ENCODE data around the gene DACH1.
"Not testable (repeated sequence)": the region's sequence is repeated elsewhere in the genome, so short reads cannot be mapped to it uniquely, and the experiment has no call there.

The DACH1 gene

GRCh38 chr13:71828564-71828963 lies 38.4 kb downstream of the DACH1 start:
- DNase-seq (ENCODE audit: low read depth): no peak

DNA sequence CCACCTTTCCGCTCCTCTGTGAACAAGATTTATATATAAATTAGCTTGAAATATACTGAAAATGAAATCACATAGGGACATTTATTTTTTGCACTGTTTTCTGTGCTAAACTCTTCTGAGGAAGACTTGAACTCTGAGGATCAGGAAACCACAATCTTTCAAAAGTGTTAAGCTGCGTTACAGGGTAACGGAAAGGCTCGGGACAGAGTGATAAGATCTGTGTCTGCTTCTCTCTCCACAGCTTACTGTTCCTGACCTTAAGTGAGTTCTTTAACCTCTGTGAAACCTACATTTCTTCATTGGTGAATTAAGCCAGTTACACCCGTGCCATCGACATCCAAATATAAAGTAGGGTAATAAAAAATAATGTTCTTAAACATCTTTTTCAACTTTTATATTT lies 38.9 kb downstream of the DACH1 start:
- DNase-seq (ENCODE audit: low read depth): no peak

GRCh38 chr13:71827241-71827640 lies 39.8 kb downstream of the DACH1 start:
- DNase-seq (ENCODE audit: low read depth): no peak

- no peak for DNase-seq (ENCODE audit: low read depth)
Measured at GRCh38 chr13:71820699-71821098, 46.3 kb downstream of the DACH1 start.

GRCh38 chr13:71817335-71817734 lies 49.7 kb downstream of the DACH1 start:
- no peak for DNase-seq (ENCODE audit: low read depth)

- no peak for DNase-seq (ENCODE audit: low read depth)
Measured at GRCh38 chr13:71814806-71815360, 52.1 kb downstream of the DACH1 start.

DNA sequence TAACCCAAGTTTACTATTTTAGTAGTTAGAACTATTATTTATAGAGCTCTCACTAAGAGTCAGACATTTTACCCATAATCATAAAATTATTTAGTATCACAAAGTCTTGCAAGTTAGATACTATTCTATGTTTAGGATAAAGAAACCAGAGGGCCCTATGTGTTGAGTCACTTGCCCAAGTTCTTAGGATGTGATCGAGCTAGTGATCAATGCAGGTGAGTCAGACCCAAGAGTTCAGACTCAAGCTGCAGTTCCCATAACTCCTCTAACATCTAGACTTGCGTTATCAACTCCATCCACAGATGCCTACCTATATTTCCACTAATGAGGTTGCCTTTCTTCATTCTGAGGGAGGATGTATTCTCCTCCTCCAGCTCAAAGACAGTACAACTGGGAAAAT lies 53.8 kb downstream of the DACH1 start:
- no peak for DNase-seq (ENCODE audit: low read depth)

DNA sequence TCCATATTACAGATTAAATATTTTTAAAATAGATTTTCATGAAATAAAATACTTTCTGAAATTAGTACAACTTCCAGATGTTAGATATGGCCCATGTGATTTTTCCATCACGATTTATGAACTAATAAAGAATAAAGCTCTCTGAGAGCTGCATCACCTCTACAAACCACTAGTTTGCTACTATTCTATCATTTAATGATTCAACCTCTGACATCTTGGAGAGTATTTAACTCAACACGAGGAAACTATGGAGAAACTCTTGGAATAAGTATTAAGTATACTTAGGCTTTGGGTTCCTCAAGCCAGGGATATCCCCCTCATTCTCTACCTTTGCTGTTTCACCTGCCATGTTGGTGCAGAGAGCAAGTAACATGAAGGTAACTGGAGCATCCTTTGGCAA lies 55.7 kb downstream of the DACH1 start:
- DNase-seq (ENCODE audit: low read depth): no peak

GRCh38 chr13:71808708-71809107 lies 58.3 kb downstream of the DACH1 start:
- no peak for DNase-seq (ENCODE audit: low read depth)

DNA sequence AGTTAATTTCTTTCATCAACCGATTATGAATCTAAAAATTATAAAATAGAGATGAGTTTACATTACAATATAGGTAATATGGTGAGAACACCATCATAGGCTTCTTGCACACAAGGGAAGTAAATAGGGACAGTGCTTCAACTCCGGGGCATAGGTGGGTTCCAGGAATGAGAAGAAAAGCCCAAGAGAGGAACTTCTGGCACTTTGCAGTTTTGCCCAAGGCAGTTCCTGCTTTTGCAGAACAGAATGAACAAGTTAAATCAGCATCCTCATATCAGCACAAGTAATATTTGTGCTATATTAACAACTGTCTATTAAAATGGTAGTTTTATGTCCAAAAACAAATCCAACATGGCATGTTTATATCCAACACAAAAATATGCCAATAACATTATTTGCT lies 60.1 kb downstream of the DACH1 start:
- no peak for DNase-seq (ENCODE audit: low read depth)

DNA sequence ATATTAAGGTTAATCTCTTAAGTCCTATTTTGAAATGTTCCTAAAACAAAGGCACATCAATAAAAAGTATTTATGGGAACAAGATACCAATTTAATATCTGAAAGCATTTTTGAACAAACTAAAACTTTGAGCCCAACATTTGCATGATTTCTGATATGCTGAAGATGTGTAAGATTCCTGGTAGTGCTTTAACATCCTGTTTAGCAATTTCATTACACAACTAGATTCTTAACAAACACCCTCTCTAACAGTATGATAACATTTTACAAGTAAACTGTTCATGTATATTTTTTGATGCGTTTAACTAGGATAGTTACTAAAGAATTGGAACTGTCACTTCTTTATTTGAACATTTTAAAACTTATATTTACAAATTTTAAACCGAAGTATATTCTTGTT lies 63.9 kb downstream of the DACH1 start:
- DNase-seq (ENCODE audit: low read depth): no peak

DNA sequence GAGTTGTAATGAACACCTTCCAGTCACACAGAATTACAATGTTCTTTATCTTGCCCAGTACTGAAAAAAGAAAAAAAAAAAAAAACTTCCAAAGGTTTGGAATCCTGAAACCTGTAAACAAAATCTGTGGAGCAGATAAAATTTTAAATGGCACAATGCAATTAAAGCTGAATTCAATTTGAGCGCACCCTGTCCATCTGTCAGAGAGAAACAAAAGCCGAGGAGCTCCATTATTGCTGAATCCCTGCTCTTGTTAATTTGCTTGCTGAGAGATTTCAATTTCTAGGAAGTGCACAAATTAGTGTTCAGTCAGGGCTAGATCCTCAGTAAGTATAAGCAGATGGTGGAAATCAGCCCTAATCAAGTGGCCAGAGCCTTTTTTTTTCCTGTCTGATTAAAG lies 65.2 kb downstream of the DACH1 start:
- DNase-seq (ENCODE audit: low read depth): no peak

GRCh38 chr13:71801165-71801760 lies 65.7 kb downstream of the DACH1 start:
- DNase-seq (ENCODE audit: low read depth): no peak

- no peak for DNase-seq (ENCODE audit: low read depth)
Measured at GRCh38 chr13:71799324-71799723, 67.7 kb downstream of the DACH1 start.

DNA sequence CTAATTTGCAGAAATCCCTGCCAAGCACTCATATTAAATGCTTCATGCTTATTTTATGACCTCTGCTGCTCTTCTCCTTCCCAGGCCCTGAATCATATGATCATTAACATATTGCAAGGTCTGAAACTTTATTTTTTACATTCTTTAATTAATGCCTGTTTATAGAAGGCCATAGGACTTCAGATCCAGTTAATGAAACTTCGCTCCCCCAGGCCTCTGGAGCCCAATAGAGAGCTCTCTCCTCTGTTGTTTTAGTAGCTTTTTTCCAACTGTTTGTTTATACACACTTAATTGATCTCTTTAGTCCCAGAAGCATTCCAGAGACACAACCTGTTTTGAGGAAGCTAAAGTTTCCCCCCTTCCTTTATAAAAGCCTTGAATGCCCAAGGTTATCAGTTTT lies 68.3 kb downstream of the DACH1 start:
- DNase-seq (ENCODE audit: low read depth): no peak

GRCh38 chr13:71797517-71797916 lies 69.5 kb downstream of the DACH1 start:
- no peak for DNase-seq (ENCODE audit: low read depth)

DNA sequence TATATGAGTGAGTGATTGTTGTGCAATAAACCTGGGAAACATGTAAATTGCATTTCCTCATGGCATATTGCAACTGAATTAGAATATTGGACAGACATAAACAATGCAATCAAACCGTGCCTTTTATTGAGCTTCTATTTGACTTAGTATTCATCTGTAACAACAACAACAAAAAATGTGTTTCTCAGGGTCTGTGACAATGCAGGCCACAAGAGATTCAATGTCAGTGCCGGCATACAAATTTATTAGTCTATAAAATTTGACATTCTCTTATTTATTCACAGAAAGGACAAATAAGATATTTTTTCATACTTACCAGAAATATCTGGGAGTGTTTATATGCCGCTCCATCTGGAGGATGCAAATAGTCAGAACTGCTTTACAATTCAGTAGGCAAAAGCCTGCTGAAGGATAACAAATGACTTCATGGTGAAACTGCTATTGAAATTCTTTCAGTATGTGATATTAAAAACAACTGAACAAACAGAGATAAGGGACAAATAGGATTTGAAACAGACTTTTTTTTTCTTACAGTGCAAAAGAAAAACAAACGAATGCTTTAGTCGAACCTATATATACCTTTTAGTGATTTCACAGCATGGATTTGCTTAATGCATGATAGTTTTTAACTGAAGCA lies 77.2 kb downstream of the DACH1 start:
- DNase-seq (ENCODE audit: low read depth): no peak

DNA sequence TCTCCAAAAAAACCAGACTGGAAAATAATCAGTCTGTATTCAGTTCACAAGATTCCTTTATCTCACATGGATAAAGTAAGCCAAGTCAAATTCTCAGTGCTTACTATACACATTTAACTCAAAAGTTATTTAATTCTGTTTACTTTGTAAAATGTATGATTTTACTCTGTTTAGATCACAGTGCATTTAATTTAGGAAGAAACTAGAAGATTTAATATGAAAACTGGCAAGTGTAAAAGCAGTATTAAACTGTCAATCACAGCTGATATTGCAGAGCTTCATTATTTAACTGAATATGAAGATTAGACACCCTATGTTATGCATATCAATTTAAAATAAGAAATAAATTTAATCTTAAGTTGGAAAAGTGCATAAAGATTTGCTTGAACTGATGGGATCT lies 78.0 kb downstream of the DACH1 start:
- no peak for DNase-seq (ENCODE audit: low read depth)

GRCh38 chr13:71787414-71787813 lies 79.6 kb downstream of the DACH1 start:
- no peak for DNase-seq (ENCODE audit: low read depth)

- DNase-seq (ENCODE audit: low read depth): no peak
Measured at GRCh38 chr13:71786875-71787274, 80.1 kb downstream of the DACH1 start.

GRCh38 chr13:71785361-71785760 lies 81.6 kb downstream of the DACH1 start:
- DNase-seq (ENCODE audit: low read depth): no peak

GRCh38 chr13:71780546-71780945 lies 86.5 kb downstream of the DACH1 start:
- no peak for DNase-seq (ENCODE audit: low read depth)

DNA sequence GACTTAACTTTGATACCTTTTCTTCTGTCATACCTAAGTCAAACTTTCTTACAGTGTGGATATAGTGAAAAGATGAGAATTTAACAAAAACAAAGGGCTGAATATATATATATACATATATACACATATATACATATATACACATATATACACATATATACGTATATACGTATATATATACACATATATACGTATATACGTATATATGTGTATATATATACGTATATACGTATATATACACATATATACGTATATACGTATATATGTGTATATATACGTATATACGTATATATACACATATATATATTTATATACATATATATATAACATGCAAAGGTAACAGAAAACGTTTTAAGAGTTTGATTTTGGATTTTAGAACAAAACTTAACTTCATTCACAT lies 88.0 kb downstream of the DACH1 start:
- not testable (repeated sequence) for DNase-seq (ENCODE audit: low read depth)

DNA sequence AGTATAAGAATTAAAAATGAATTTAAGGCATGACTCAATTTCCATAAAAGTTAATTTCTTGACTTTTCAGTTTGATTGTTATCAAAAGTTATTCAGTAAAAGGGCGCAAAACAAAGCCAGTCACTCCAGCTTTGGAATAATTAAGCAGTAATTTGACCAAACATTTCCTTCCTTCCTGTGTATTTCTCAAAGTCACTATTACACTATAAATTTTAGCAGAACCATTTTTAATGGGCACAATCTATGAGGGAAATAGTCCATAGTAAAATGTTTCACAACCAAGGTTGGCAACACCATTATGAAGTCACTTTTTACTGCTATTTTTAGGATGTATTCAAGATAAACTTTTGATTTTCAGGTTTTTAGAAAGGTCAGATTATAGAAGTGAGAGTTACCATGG lies 91.0 kb downstream of the DACH1 start:
- no peak for DNase-seq (ENCODE audit: low read depth)

All from fibroblast of gingiva (primary cell).